Measurements from ENCODE around the gene NOC2L.
"Not testable (repeated sequence)": the region's sequence is repeated elsewhere in the genome, so short reads cannot be mapped to it uniquely, and the experiment has no call there.

NOC2L gene

DNA sequence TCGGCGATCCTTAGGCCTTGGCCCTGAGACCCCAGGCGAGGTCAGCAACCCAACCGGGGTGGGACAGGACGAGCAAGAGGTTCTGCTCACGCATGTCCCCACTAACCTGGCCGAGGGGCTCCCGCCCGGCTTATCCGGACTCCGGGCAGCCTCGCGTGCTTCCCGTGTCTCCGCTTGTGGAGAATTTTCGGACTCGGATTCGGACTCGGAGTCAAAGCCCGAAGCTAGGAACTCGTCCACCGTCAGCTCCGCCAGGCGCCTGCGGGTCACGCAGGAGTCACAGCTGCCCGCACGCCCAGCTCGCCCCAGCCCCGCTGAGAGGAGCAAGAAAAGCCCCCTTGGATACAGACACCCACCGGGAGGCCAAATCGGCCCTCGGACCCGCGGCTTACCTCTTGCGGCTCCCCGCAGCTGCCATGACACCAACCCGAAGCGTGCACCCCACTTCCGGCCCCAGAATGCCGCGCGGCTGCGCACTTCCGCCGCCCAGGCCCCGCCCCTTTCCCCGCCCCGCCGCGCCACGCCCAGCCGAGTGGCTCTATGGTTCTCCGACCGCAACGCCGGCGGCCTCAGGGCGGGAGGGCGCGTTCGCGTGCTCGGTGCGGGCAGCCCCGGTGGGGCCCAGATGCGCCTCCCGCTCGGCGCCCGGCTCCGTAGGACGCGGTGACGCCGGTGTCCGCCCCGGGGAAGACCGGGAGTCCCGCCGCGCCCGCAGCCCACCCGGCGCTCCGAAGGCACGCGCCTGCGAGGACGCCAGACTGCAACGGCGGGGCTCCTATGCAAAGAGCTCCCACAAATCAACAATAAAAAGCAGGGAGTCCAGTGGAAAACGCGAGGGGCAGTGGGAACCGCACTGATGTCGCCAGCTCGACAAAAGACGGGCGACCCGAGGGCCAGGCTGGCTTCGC, at the start of gene NOC2L:
TSS of gene NOC2L (minus strand) at position 434 of the 908 bp plus-strand sequence. CDS start at position 418, 16 bp downstream.
- peak; percentile 96 to 98 for DNase-seq

DNA sequence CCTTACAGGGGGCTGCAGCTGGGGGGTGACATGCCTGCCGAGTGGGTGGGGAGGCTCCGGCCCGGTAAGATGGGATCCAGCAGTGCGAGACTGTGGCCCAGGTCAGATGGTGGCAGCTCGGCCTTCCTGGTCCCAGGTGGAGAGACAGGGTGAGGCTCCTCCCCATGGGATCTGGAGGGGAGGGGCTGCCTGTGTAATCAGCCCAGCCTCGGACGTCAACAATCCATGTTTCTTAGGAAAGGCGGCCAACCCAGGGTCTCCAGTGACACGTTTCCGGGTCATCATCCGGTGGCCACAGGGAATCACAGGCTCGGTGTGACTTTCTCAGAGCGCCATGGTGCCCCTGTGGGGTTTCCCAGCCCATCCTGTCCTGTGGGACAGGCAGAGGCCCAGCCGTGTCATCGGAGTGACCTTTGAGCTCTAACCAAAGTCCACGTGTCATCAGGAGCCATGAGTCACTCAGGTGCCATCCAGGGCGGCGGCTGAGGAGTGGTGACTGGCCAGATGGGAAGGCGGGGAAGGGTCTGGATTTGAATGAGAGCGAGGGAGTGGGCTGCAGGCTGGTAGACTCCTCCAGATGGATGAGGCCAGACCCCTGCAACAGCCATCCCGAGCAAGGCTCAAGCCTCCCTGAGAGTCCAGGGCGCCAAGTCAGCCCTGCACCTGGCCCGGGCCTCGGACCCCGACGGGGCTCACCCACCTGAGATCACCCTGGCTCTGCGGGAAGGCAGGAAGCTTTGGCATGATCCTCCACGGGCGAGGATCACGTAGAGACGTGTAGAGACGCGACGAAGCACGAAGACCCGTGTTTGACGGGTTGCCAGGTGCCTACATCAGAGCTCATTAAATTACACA, 47.5 kb upstream of the NOC2L start:
- DNase-seq = no peak

DNA sequence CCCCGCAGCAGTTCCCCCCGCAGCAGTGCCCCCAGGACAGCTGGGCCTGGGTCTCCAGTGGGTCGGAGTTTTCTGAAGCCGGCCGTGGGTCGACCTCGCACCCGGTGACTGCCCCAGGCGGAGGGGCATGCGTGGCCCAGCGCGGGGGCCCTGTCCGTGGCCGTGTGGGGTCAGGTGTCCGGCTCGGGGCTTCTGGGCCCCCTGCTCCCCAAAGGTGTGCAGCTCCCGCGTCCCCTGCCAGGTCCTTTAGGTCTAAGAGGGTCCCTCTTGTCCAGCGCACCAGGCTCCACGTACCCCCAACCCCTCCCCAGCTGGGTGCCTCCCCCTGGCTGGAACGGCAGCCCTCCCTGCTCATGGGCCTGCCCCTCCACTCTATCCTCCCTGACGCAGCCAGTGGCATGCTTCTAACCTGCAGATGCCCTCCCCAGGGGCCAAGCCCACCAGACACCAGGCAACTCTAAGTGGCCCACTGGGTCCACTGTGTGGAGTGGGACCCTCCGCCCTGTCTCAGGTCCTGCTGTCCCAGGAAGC, 46.8 kb upstream of the NOC2L start:
- DNase-seq = no peak

DNA sequence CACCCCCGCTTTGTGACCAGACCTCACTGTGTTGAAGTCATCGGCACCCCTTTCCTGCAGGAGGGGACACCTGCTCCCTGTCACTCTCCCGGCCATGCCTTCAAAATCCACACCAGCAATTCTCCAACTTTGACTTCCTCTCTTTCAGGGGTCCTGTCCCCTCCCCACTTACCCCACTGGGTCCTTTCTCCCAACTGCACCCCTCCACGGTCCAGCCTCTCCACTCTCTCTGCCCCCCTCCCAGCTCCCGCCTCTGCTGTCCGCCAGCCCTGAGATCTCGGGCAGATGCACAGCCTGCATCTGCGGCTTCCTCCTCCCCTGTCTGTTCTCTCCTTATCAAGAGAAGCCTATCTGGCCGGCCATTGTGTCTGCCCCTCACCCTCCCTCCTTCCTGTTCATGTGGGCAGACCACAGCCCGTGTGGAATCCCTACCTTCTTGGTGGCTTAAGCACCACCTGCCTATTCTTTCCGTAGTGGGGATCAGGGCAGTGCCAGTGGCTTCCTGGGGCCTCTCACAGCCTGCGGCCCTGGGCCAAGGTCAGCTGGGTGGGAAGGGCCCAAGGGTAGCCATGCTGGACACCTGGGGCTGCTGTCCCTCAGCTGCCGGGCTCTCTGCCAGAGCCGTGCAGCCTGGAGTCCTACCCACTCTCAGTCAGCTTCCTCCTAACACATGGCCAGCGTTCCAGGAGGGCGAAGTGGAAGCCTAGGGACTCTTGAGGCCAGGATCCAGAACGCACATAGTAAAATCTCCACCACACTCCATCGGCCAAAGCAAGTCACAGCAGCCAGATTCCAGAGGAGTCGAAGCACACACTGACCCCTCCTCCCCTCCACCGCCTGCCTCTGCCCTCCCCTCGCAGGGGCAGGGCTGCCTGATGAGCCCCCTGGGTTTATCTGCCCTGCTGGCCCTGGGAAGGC, 46.0 kb upstream of the NOC2L start:
- no peak for DNase-seq

DNA sequence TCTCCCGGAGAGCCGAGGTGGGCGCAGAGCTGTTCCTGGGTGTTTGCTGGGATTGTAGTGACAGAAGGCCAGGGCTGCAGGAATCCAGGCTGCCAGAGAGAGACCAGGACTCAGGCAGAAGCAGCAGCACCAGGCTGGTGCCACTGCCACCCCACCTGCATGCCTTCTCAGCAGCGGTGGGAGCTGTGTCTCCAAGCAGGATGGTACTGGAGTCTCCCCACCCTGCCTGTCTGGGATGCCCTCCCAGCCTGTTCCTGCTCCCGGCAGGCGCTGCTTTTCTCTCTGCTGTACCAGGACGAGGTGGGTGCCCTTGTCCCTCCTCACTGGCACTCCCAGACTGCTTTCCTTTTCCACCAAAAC, 45.3 kb upstream of the NOC2L start:
- no peak for DNase-seq

DNA sequence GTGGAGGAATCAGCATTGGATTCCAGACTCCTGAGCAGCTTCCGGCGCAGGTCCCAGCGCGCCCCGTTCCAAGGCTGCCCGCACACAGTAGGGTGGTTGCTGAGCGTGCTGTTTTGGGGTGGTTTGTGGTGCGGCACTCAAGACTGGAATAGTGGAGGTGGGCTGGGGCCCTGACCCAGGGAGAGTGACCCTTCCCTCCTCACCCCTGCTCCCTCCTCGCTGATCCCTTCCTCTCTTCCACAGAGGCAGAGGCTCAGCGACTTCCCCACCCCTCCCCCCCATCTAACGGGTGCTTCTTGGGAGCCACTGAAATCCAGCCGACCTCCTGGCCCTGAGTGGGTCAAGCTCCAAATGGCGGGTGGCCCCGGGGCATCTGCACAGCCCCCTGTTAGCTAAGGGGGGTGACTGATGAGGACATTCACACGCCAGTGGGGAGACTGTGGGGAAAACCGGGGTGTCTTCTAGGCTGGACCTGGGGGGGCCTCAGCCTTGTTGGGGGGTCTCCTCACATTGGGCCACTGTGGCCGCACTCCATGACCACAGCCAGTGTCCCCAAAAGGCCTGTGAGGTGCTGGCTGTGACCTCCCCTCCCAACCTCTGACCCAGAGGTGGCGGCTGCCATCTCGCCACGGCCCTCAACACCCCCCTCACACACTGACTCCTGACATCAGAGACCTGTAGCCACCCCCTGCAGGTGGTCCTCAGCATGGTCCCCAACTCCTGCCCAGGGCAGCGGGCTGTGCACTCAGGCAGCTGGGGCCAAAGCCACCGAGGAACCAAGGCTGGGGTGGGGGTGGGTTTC, 44.8 kb upstream of the NOC2L start:
- DNase-seq = no peak

- no peak for DNase-seq
These were observed 42.2 kb upstream of the NOC2L start for GRCh38 chr1:1001057-1001783.

GRCh38 chr1:1000357-1001056, 41.5 kb upstream of the NOC2L start:
- peak; percentile 75 to 86 for DNase-seq

- DNase-seq = peak; percentile 65 to 78
These were observed 40.8 kb upstream of the NOC2L start, which contains the start of gene HES4 for GRCh38 chr1:999725-1000356. Gene HES4, minus strand, starts transcription at chr1:1000097. Its CDS starts 124 bp downstream, at chr1:999973.

DNA sequence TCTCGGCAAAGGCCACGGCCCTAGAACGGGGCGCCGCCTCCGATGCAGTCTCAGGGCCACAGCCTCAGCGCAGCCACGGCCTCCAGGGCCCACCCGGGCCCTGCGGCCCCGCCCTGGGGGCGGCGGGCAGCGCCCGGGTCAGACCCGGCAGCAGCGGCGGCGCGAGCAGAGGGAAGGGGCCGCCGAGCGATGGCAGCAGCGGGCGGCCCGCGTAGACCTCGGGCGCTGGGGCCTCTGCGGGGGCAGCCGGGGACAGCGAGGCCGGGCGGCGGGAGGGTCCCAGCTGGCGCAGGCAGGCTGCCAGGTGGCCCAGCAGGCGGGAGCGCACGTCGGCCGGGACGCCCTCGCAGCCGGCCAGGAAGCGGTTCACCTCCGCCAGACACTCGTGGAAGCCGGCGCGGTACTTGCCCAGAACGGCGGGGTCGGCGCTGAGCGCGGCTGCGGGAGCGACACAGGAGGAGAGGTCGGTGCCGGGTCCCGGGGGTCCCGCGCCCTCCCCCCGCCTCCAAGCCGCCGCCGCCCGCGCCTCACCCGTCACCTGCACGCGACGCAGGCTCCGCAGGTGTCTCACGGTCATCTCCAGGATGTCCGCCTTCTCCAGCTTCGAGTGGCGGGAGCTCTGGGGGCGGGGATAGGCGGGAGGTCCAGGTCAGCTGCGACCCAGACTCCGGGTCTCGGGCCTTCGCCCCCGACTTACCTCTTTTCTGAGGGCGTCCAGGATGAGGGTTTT, 40.1 kb upstream of the NOC2L start:
- peak in 1 of 2 donors; percentile 36 for DNase-seq

GRCh38 chr1:998745-998994, 39.6 kb upstream of the NOC2L start:
- DNase-seq = no peak

DNA sequence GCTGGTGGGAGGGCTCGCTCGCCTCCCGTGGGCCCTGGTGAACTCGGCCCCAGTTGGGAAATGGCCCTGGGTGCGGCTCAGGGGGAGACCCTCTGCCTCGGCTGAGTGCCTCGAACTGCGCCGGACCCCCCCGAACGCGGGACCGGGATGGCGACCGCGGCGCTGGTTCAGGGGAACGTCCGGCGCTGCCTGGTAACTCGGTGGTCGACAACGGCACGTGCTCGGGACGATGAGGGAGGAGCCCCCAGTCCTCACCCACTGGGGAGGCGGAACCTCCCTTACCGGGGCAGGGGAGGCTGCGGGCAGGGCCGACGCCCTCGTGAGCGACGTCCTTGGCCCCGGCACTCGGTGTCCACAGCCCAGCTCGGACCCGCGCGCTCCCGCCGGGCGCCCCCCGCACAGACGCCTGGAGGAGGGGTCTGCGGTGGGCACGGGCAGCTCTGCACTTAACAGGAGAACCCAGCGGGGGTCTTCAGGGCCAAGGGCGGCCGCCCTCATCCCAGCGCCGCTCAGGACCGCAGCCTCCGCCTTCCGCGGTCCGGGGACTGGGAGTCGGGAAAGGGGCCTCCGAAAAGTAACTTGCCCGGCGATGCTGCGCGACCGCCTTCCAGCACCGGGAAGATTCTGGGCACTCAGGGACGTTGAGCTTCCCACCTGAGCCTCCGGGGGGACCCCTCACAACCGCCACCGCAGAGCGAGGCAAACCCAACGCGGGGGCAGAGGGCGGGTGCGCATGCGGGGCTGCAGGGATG, 39.1 kb upstream of the NOC2L start:
- DNase-seq = no peak

GRCh38 chr1:997713-997992, 38.6 kb upstream of the NOC2L start:
- no peak for DNase-seq

DNA sequence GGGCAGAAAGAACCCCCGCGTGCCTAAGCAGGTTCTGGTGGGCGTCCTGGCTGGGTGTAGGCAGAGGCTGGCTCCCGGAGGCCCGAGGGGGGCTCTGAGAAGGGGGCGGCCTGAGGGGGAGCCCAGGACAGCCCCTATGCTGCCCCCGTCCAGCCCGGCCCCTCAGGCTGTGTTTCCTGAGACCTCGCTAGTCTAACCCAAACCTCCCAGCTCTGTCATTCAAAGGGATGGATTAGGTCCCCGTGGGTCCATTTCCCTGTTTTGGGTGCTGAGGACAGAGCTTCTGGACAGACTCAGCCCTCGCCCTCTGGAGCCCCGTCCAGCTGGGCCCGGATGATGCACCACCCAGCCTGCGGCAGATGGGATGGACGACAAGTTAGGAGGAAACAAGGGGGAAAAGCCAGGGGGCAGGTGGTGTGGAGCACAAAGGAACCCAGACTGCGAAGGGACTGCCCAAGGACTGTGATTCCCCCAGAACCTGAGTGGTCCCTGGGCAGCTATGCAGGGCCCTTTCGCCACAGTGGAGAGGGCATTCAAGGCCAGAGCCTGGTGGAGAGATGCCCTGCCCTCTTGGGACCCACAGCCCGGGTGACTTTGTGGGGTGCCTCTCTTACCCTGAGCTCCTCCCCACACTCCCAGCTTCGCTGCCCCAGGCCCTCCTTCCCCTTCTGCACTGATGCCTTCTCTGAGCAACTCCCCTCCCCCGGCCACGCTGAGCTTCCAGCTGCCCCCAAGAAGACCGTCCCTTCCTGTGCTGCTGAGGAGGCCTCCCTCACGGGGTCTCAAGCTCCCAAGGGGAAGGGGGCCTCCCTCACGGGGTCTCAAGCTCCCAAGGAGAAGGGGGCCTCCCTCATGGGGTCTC, 38.0 kb upstream of the NOC2L start:
- no peak for DNase-seq

- no peak for DNase-seq
These were observed 36.9 kb upstream of the NOC2L start for GRCh38 chr1:995665-996633.

DNA sequence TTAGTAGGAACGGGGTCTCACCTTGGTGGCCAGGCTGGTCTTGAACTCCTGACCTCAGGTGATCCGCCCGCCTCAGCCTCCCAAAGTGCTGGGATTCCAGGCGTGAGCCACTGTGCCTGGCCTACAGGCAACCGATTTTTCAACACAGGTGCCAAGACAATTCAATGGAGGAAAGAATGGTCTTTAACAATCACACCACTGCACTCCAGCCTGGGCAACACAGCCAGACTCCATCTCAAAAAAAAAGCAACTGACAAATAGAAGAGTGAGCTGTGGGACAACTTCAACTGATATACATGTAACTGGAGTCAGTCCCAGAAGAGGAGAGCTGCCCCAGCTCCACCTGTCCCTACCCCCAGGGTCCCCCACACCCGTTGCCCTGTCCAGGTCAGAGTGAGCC, 35.5 kb upstream of the NOC2L start:
- not testable (repeated sequence) for DNase-seq

Measured in CD4-positive, alpha-beta T cell treated with Interleukin-4 for 1 hour (primary cell).